Measurements from ENCODE around the gene TSTD2.

Gene TSTD2

GRCh38 chr9:97553841-97554240 is 79.3 kb downstream of the TSTD2 start:
- TF ChIP-seq EZH2phosphoT487 (conservative IDR thresholded peaks at IDR 0.05; ENCODE audit: low read length) = no peak
- H3K36me3 ChIP-seq (ENCODE audit: low read length) = no peaks in the 10 kb centered on the region
- H3K9ac ChIP-seq (ENCODE audit: low read length) = no peak overlapping the region

DNA sequence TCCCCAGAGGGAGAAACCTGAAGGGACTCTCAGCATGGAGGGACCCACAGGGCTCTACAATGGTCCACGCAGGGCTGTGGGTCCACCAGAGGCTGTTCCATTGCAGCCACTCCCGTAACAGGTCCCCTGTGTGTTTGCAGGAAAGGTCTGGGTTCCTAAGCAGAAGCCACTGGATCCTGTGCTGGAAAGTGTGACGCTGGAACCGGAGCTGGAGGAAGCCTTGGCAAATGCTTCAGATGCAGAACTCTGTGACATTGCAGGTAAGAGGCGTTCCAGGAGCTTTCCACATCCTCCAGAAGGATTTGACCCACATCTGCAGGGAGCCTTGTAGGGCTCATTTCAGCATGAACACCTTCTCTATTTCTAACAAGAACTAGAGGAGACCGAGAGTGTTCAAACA is 80.0 kb downstream of the TSTD2 start:
- Histone ChIP-seq H3K36me3 (ENCODE audit: low read length) (no peaks in the 10 kb centered on the region), H3K9me3 (ENCODE audit: insufficient read depth, low read length) (no peaks in the 10 kb centered on the region), H4K20me1 (ENCODE audit: low read depth, low read length) (no peaks in the 10 kb centered on the region), H3F3A (ENCODE audit: insufficient read depth) (no peaks in the 10 kb centered on the region), H3K79me2 (ENCODE audit: insufficient read depth, low read length) (no peaks in the 10 kb centered on the region), H3K9me2 (replicated peaks; ENCODE audit: insufficient read depth, low read length) (no peaks in the 10 kb centered on the region), H3K9ac (ENCODE audit: low read length) (no peak overlapping the region), H3K4me3 (ENCODE audit: insufficient read depth, low read length, poor library complexity, severe bottlenecking) (no peak overlapping the region), H3K27ac (ENCODE audit: low read depth, low read length) (no peak overlapping the region), H3K27me3 (ENCODE audit: low read length) (no peaks in the 10 kb centered on the region), H2AFZ (ENCODE audit: low read depth, low read length, severe bottlenecking) (no peak overlapping the region), H3K4me2 (ENCODE audit: low read depth, low read length, poor library complexity, severe bottlenecking) (no peak overlapping the region)
- TF ChIP-seq CTCF (IDR thresholded peaks at IDR 0.05; ENCODE audit: insufficient read depth, low read length, poor library complexity, severe bottlenecking) = no peak
- no peak for TF ChIP-seq EZH2phosphoT487 (conservative IDR thresholded peaks at IDR 0.05; ENCODE audit: low read length)

More at GRCh38 chr9:97553841-97554240, 79.3 kb downstream of the TSTD2 start:
- Histone ChIP-seq H3F3A (ENCODE audit: insufficient read depth) (no peaks in the 10 kb centered on the region), H3K4me2 (ENCODE audit: low read depth, low read length, poor library complexity, severe bottlenecking) (no peak overlapping the region), H3K79me2 (ENCODE audit: insufficient read depth, low read length) (no peaks in the 10 kb centered on the region), H3K9me2 (replicated peaks; ENCODE audit: insufficient read depth, low read length) (no peaks in the 10 kb centered on the region), H3K27ac (ENCODE audit: low read depth, low read length) (no peak overlapping the region), H3K27me3 (ENCODE audit: low read length) (no peaks in the 10 kb centered on the region), H3K9me3 (ENCODE audit: insufficient read depth, low read length) (no peaks in the 10 kb centered on the region), H2AFZ (ENCODE audit: low read depth, low read length, severe bottlenecking) (no peak overlapping the region), H4K20me1 (ENCODE audit: low read depth, low read length) (no peaks in the 10 kb centered on the region), H3K4me3 (ENCODE audit: insufficient read depth, low read length, poor library complexity, severe bottlenecking) (no peak overlapping the region)

DNA sequence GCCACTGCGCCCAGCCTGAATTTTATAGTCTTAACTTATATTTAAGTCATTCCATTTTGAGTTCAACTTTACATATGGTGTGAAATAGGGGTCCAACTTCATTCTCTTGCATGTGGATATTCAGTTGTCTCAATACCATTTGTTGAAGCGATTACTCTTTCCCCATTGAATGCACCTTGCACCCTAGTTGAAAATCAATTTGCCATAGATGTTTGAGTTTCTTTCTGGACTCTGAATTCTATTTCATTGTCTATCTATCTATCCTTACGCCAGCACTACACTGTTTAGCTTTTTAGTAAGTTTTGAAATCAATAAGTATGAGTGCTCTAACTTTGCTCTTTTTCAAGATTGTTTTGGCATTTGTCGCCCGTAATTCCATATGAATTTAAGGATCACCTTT is 81.9 kb downstream of the TSTD2 start:
- Histone ChIP-seq H3K36me3 (ENCODE audit: low read length) (no peaks in the 10 kb centered on the region), H3K27ac (ENCODE audit: low read depth, low read length) (no peak overlapping the region), H2AFZ (ENCODE audit: low read depth, low read length, severe bottlenecking) (no peak overlapping the region), H3K27me3 (ENCODE audit: low read length) (no peaks in the 10 kb centered on the region), H3F3A (ENCODE audit: insufficient read depth) (no peaks in the 10 kb centered on the region), H4K20me1 (ENCODE audit: low read depth, low read length) (no peaks in the 10 kb centered on the region), H3K4me2 (ENCODE audit: low read depth, low read length, poor library complexity, severe bottlenecking) (no peak overlapping the region), H3K9me2 (replicated peaks; ENCODE audit: insufficient read depth, low read length) (no peaks in the 10 kb centered on the region), H3K9me3 (ENCODE audit: insufficient read depth, low read length) (no peaks in the 10 kb centered on the region), H3K9ac (ENCODE audit: low read length) (no peak overlapping the region), H3K4me3 (ENCODE audit: insufficient read depth, low read length, poor library complexity, severe bottlenecking) (no peak overlapping the region), H3K79me2 (ENCODE audit: insufficient read depth, low read length) (no peaks in the 10 kb centered on the region)
- no peak for TF ChIP-seq CTCF (IDR thresholded peaks at IDR 0.05; ENCODE audit: insufficient read depth, low read length, poor library complexity, severe bottlenecking)
- TF ChIP-seq EZH2phosphoT487 (conservative IDR thresholded peaks at IDR 0.05; ENCODE audit: low read length) = no peak

- TF ChIP-seq EZH2phosphoT487 (conservative IDR thresholded peaks at IDR 0.05; ENCODE audit: low read length) (no peak), CTCF (IDR thresholded peaks at IDR 0.05; ENCODE audit: insufficient read depth, low read length, poor library complexity, severe bottlenecking) (no peak)
- Histone ChIP-seq H3K9me3 (ENCODE audit: insufficient read depth, low read length) (no peaks in the 10 kb centered on the region), H3K4me2 (ENCODE audit: low read depth, low read length, poor library complexity, severe bottlenecking) (no peak overlapping the region), H4K20me1 (ENCODE audit: low read depth, low read length) (no peaks in the 10 kb centered on the region), H3F3A (ENCODE audit: insufficient read depth) (no peaks in the 10 kb centered on the region), H3K4me3 (ENCODE audit: insufficient read depth, low read length, poor library complexity, severe bottlenecking) (no peak overlapping the region), H3K79me2 (ENCODE audit: insufficient read depth, low read length) (no peaks in the 10 kb centered on the region), H3K9me2 (replicated peaks; ENCODE audit: insufficient read depth, low read length) (no peaks in the 10 kb centered on the region), H3K9ac (ENCODE audit: low read length) (no peak overlapping the region), H3K27ac (ENCODE audit: low read depth, low read length) (no peak overlapping the region), H3K36me3 (ENCODE audit: low read length) (no peaks in the 10 kb centered on the region), H2AFZ (ENCODE audit: low read depth, low read length, severe bottlenecking) (no peak overlapping the region), H3K27me3 (ENCODE audit: low read length) (no peaks in the 10 kb centered on the region)
Measured at GRCh38 chr9:97550386-97550785, 82.8 kb downstream of the TSTD2 start.

Measured in SU-DHL-6 (cell line).